Measurements from ENCODE around the gene SH2D3C.

GRCh38 chr9:127770905-127771569 lies 7.4 kb downstream of the SH2D3C start:
- TF ChIP-seq RFX5 (IDR thresholded peaks at IDR 0.05; ENCODE audit: low read depth, low read length): no peak
- TF ChIP-seq POLR2A (IDR thresholded peaks at IDR 0.05; ENCODE audit: low read depth, low read length): no peak
- TF ChIP-seq CTCF (conservative IDR thresholded peaks at IDR 0.05; ENCODE audit: low read depth, low read length): no peak
- TF ChIP-seq CEBPB (IDR thresholded peaks at IDR 0.05; ENCODE audit: low read depth, low read length): no peak
- no peak for TF ChIP-seq MAFK (IDR thresholded peaks at IDR 0.05; ENCODE audit: low read depth, low read length)

All from IMR-90 (cell line).